Keratinocyte (primary cell): ENCODE data around the gene TACC2. TPM values are rescaled to one million over a fixed set of nuclear protein-coding genes. Genes with fewer than 3 reads are reported as not detected.

Experiments
- DNase-seq: peaks from one replicate; pipeline ENCODE4 v3.0.0-alpha.2; 2011; ENCODE audit warnings: low read depth, missing footprints, low spot score
- FAIRE-seq: peaks from 2 replicates; lab custom pipeline; 2011; peaks lifted over from hg19 to GRCh38; lab: Jason Lieb, UNC
- H2AFZ ChIP-seq: 2 replicates; pipeline ENCODE4 v1.6.0; 2012; ENCODE audit warnings: low read length, control low read depth, inconsistent platforms; ENCODE audit not compliant: control insufficient read depth
- H3K27ac ChIP-seq: 2 replicates; pipeline ENCODE4 v1.5.1; 2011; ENCODE audit warnings: low read length; ENCODE audit not compliant: control insufficient read depth, insufficient read depth
- H3K27me3 ChIP-seq: 3 replicates; pipeline ENCODE4 v1.6.0; 2011; ENCODE audit warnings: low read length; ENCODE audit not compliant: control insufficient read depth, insufficient read depth; ENCODE audit errors: extremely low read depth
- H3K36me3 ChIP-seq, 2 experiments: 2 replicates in 1 of 2; 3 replicates in 1 of 2; pipeline ENCODE4 v1.5.1; 2011; ENCODE audit warnings: low read length in 2 of 2, mild to moderate bottlenecking in 1 of 2; ENCODE audit not compliant: control insufficient read depth in 2 of 2, insufficient read depth in 2 of 2; ENCODE audit errors: extremely low read depth in 1 of 2
- H3K4me1 ChIP-seq: 3 replicates; pipeline ENCODE4 v1.5.1; 2011; ENCODE audit warnings: low read length; ENCODE audit not compliant: control insufficient read depth, insufficient read depth; ENCODE audit errors: extremely low read depth
- H3K4me2 ChIP-seq: 3 replicates; pipeline ENCODE4 v1.6.0; 2011; ENCODE audit warnings: low read depth, low read length; ENCODE audit not compliant: control insufficient read depth, insufficient read depth; ENCODE audit errors: extremely low read depth
- H3K4me3 ChIP-seq, 3 experiments: fragments of 200-600 bp in 1 of 3; sonication (generic) in 1 of 3; 2 replicates in 2 of 3; 3 replicates in 1 of 3; pipeline ENCODE4 v1.5.1; 2011 to 2016; ENCODE audit warnings: low read length in 3 of 3, mild to moderate bottlenecking in 3 of 3, control low read depth in 2 of 3, inconsistent platforms in 1 of 3, low read depth in 1 of 3, mixed read lengths in 1 of 3, mixed run types in 1 of 3, moderate library complexity in 1 of 3; ENCODE audit not compliant: control insufficient read depth in 2 of 3, insufficient read depth in 2 of 3; ENCODE audit errors: extremely low read depth in 1 of 3
- H3K79me2 ChIP-seq: 2 replicates; pipeline ENCODE4 v1.6.0; 2012; ENCODE audit warnings: low read length; ENCODE audit not compliant: control insufficient read depth, insufficient read depth
- H3K9ac ChIP-seq: 3 replicates; pipeline ENCODE4 v1.6.0; 2011; ENCODE audit warnings: low read length; ENCODE audit not compliant: control insufficient read depth, insufficient read depth; ENCODE audit errors: extremely low read depth
- H3K9me1 ChIP-seq: 3 replicates; pipeline ENCODE4 v1.6.0; 2011; ENCODE audit warnings: low read length; ENCODE audit not compliant: control insufficient read depth, insufficient read depth; ENCODE audit errors: extremely low read depth
- H3K9me3 ChIP-seq: 2 replicates; pipeline ENCODE4 v1.5.1; 2012; ENCODE audit warnings: low read depth, low read length; ENCODE audit not compliant: control insufficient read depth
- H4K20me1 ChIP-seq: 3 replicates; pipeline ENCODE4 v1.6.0; 2011; ENCODE audit warnings: low read length; ENCODE audit not compliant: control insufficient read depth, insufficient read depth; ENCODE audit errors: extremely low read depth
- EZH2 ChIP-seq: IDR thresholded peaks from one replicate; pipeline ENCODE4 v1.6.1; 2012; ENCODE audit warnings: inconsistent platforms, mild to moderate bottlenecking, low read length, moderate library complexity
- dilution Hi-C: fragments of 300-500 bp; cut with MboI; formaldehyde crosslinking; loops from one replicate; pipeline ENCODE4 v1.7.0; 2020; ENCODE audit warnings: low sequenced_read_pairs; ENCODE audit not compliant: extremely low pct_ligation_motif_present
- polyA plus RNA-seq, 5 experiments: library from polyadenylated mRNA; depleted of rRNA in 3 of 5; stranded (reverse) in 3 of 5; stranded (forward) in 1 of 5; unstranded in 1 of 5; fragments of >200 nt; gene quantifications; 1 replicate in 1 of 5; 2 replicates in 3 of 5; 3 replicates in 1 of 5; pipeline versions ENCODE4 v1.2.1 to v1.2.3, GENCODE V29; 2011 to 2012; ENCODE audit warnings: missing spikeins in 2 of 5, low read depth in 1 of 5, low replicate concordance in 1 of 5
- TF ChIP-seq, protein P1 (sequence below), 3 experiments: IDR thresholded peaks in 1 of 3; conservative IDR thresholded peaks in 1 of 3; optimal IDR thresholded peaks in 1 of 3; 2 replicates in 2 of 3; 3 replicates in 1 of 3; pipeline versions ENCODE3 to v1.5.1; 2011; ENCODE audit warnings: low read length in 3 of 3, mild to moderate bottlenecking in 3 of 3, moderate library complexity in 2 of 3, control low read depth in 1 of 3, inconsistent platforms in 1 of 3; ENCODE audit not compliant: insufficient read depth in 2 of 3; ENCODE audit errors: extremely low read depth in 1 of 3

The TACC2 gene
- polyA plus RNA-seq, 1 donor (not counting 4 experiments of a cell fraction or from before 2014, with no cell fraction given): 12.8 TPM

DNA sequence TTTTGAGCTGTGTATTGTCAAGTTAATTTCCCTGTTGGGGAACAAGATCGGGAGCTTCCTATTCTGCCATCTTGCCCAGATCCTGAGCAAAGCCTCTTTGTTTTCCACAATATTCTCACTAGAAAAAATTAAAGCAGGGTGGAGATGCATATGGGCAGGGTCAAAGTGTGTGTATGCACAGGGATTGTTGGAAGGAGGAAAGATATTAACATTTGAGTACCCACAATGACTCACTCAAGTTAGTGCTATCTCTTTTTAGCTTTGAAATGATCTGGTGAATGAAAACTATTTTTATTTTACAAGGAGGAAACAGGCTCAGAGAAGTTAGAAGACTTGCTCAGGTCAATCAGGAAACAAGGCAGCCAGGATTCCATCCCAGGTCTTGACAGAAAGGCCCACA is 275.5 kb downstream of the TACC2 start:
- Histone ChIP-seq H3K4me2 (no peak overlapping the region), H3K27ac (no peak overlapping the region), H3K36me3 (no peaks in the 10 kb centered on the region), H2AFZ (no peak overlapping the region), H3K79me2 (no peaks in the 10 kb centered on the region), H3K4me3 (no peak overlapping the region), H3K9me3 (no peaks in the 10 kb centered on the region), H3K9me1 (no peaks in the 10 kb centered on the region), H4K20me1 (no peaks in the 10 kb centered on the region), H3K27me3 (no peaks in the 10 kb centered on the region), H3K9ac (no peak overlapping the region), H3K4me1 (peaks cover 7% of the 10 kb centered on the region)
- no peak for FAIRE-seq
- TF ChIP-seq, protein P1, sequence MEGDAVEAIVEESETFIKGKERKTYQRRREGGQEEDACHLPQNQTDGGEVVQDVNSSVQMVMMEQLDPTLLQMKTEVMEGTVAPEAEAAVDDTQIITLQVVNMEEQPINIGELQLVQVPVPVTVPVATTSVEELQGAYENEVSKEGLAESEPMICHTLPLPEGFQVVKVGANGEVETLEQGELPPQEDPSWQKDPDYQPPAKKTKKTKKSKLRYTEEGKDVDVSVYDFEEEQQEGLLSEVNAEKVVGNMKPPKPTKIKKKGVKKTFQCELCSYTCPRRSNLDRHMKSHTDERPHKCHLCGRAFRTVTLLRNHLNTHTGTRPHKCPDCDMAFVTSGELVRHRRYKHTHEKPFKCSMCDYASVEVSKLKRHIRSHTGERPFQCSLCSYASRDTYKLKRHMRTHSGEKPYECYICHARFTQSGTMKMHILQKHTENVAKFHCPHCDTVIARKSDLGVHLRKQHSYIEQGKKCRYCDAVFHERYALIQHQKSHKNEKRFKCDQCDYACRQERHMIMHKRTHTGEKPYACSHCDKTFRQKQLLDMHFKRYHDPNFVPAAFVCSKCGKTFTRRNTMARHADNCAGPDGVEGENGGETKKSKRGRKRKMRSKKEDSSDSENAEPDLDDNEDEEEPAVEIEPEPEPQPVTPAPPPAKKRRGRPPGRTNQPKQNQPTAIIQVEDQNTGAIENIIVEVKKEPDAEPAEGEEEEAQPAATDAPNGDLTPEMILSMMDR (optimal IDR thresholded peaks at IDR 0.05 in 1 of 3, IDR thresholded peaks at IDR 0.05 in 1 of 3, conservative IDR thresholded peaks at IDR 0.05 in 1 of 3; ENCODE audit: extremely low read depth in 1 of 3, insufficient read depth in 2 of 3, low read length in 3 of 3): no peak
- no peak for TF ChIP-seq EZH2
- dilution Hi-C loops: no loop called here
- DNase-seq: no peak

DNA sequence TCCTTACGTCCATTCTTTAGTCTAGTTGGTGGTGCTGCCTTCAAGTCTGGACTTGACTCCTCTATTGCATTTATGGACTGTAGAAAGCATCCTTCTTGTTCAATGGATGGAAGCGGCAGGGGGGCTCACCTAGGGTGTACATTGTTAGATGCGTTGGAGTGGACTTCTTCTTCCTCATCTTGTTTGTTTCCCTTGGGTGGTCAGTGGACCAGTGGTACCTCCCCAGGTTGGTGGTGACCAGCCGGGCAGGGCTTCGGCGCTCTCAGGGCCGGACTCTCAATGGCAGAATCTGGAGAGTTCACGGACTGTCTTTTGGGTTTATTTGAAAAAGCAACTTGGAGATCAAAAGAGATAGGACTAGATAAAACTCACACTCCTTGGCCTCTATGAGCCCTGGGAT is 276.0 kb downstream of the TACC2 start:
- no peaks in the 10 kb centered on the region for H3K27me3 ChIP-seq
- TF ChIP-seq, protein P1 (optimal IDR thresholded peaks at IDR 0.05 in 1 of 3, IDR thresholded peaks at IDR 0.05 in 1 of 3, conservative IDR thresholded peaks at IDR 0.05 in 1 of 3; ENCODE audit: extremely low read depth in 1 of 3, insufficient read depth in 2 of 3, low read length in 3 of 3): no peak
- no peak for TF ChIP-seq EZH2

More for the DNA sequence above, 276.0 kb downstream of the TACC2 start:
- Histone ChIP-seq H3K79me2 (no peaks in the 10 kb centered on the region), H3K9ac (no peak overlapping the region), H3K36me3 (no peaks in the 10 kb centered on the region), H3K9me3 (no peaks in the 10 kb centered on the region), H3K9me1 (no peaks in the 10 kb centered on the region), H2AFZ (no peak overlapping the region), H3K4me2 (no peak overlapping the region), H3K27ac (no peak overlapping the region), H3K4me1 (peaks cover 7% of the 10 kb centered on the region), H3K4me3 (no peak overlapping the region), H4K20me1 (no peaks in the 10 kb centered on the region)
- dilution Hi-C loops: no loop called here
- no peak for FAIRE-seq
- DNase-seq: no peak
